ENCODE data around the gene FLRT1. TPM values are rescaled to one million over a fixed set of nuclear protein-coding genes. Genes with fewer than 3 reads are reported as not detected.
A peak's percentile ranks its signal among the peaks of the same experiment; 100 is the strongest.

The FLRT1 gene
- total RNA-seq, 4 donors from 2014 or later: not detected

DNA sequence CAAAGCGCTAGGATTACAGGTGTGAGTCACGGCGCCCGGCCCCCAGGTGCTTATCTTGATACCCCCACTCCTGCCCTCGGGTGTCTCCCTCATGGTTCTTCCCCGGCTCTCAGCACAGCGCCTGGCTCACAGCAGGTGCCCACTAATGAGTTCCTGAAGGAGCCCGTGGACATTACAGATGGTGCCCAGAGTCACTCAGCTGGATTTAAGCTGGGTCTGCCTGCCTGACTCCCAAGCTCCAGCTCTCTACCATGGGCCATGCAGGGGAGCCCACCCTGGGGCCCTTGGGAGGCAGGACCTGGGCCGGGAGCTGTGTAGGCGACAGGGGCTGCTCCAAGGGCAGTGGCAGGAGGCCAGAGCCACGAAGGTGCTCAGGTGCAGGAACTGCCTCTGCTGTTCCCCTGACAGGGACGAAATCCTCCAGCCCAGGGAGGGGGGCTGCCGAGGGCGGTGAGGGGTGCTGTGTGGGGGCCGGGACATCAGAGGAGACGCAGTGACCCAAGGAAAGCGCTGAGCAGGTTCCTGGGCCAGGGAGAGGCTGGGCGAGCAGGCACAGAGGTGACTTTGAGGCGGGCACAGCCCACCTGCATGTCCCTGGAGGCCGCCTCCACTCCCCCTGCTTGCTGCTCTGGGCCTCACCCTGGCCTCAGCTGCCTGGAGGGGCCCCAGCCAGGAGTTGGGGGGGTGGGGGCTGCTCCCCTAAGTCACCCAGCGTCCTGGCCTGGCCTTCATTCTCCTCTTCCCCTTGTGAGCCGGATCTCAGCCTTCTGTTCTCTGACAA, 14.6 kb upstream of the FLRT1 start:
- Histone ChIP-seq H3K27me3 (no peaks in the 10 kb centered on the region), H3K27ac (peak overlapping the region in 2 of 4 donors; percentile 20 to 50), H3K36me3 (no peaks in the 10 kb centered on the region), H3K9me3 (no peaks in the 10 kb centered on the region), H3K4me3 (no peak overlapping the region), H3K4me1 (peaks cover 25 to 31% of the 10 kb centered on the region in 2 donors)
- in situ Hi-C loops (cut with MboI; ENCODE audit: low sequenced_read_pairs in 4 of 4): no loop called here
- TF ChIP-seq, protein P1, sequence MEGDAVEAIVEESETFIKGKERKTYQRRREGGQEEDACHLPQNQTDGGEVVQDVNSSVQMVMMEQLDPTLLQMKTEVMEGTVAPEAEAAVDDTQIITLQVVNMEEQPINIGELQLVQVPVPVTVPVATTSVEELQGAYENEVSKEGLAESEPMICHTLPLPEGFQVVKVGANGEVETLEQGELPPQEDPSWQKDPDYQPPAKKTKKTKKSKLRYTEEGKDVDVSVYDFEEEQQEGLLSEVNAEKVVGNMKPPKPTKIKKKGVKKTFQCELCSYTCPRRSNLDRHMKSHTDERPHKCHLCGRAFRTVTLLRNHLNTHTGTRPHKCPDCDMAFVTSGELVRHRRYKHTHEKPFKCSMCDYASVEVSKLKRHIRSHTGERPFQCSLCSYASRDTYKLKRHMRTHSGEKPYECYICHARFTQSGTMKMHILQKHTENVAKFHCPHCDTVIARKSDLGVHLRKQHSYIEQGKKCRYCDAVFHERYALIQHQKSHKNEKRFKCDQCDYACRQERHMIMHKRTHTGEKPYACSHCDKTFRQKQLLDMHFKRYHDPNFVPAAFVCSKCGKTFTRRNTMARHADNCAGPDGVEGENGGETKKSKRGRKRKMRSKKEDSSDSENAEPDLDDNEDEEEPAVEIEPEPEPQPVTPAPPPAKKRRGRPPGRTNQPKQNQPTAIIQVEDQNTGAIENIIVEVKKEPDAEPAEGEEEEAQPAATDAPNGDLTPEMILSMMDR (IDR thresholded peaks at IDR 0.05 in 4 of 5, conservative IDR thresholded peaks at IDR 0.05 in 1 of 5): no peak
- TF ChIP-seq POLR2A (IDR thresholded peaks at IDR 0.05): no peak
- intact Hi-C loops (cut with DNase I; ENCODE audit: low total_unique reads): no loop called here
- no peak for DNase-seq
- no peak for ATAC-seq

DNA sequence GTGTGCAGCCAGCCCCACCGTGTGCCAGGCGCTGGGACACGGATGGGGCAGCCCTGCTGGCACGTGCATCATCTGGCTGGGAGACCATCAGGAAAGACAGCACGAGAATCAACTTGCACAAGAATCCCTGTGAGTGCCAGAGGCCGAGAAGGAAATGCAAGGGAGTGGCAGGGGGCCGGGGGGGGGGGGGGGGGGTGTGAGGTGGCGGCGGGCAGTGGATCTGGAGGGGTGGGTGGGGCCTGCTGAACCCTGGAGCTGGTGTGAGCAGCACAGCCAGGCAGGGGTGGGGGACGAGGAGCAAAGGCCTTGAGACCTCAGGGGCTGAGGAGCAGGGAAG, 14.0 kb upstream of the FLRT1 start:
- H3K4me1 ChIP-seq: peaks cover 25 to 31% of the 10 kb centered on the region in 2 donors
- ATAC-seq (peak; percentile 67 to 81), DNase-seq (peak; percentile 45 to 86)
- H3K27me3 ChIP-seq: no peaks in the 10 kb centered on the region
- no peaks in the 10 kb centered on the region for H3K36me3 ChIP-seq
- in situ Hi-C loops (cut with MboI; ENCODE audit: low sequenced_read_pairs in 4 of 4) (no loop called here), intact Hi-C loops (cut with DNase I; ENCODE audit: low total_unique reads) (no loop called here)
- TF ChIP-seq, protein P1 (IDR thresholded peaks at IDR 0.05 in 4 of 5, conservative IDR thresholded peaks at IDR 0.05 in 1 of 5): no peak
- no peak for TF ChIP-seq POLR2A (IDR thresholded peaks at IDR 0.05)
- H3K9me3 ChIP-seq: no peaks in the 10 kb centered on the region
- no peak overlapping the region for H3K4me3 ChIP-seq
- peak overlapping the region in 3 of 4 donors; percentile 37 to 50 (median 49) for H3K27ac ChIP-seq

DNA sequence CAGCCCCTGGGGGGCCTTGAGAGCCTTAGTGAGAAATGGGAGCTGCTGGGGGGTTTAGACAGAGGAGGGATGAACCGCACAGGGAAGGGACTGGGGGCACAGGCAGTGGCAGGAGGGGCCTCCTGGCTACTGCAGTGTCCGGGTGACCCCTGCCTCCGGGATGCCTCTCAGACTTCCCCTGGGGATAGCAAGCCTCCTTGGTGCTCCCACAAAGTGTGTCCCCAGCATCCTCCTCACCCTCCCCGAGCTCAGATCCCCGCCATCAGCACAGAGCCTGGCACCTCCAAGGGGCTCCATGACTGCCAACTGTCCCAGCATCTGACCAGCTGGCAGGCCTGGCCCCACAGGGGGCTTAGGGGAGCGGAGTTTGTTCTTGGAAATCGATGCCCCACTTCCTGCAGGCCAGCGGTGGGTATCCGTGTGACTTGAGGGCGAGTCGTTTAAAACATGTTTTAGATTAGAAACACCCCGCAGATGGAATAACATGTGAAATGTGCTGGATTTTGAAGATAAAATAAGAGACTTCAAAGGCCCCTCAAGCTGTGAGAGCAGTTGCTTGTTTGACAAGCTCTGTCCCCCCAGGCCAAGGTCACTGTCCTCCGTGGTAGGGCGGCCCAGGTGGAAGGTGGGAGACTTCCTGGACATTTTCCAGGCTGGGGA, 13.5 kb upstream of the FLRT1 start:
- no peaks in the 10 kb centered on the region for H3K9me3 ChIP-seq
- H3K4me3 ChIP-seq: no peak overlapping the region
- in situ Hi-C loops (cut with MboI; ENCODE audit: low sequenced_read_pairs in 4 of 4) (no loop called here), intact Hi-C loops (cut with DNase I; ENCODE audit: low total_unique reads) (no loop called here)
- no peaks in the 10 kb centered on the region for H3K27me3 ChIP-seq
- peak overlapping the region in 3 of 4 donors; percentile 34 to 49 (median 37) for H3K27ac ChIP-seq
- H3K4me1 ChIP-seq: peaks cover 25 to 31% of the 10 kb centered on the region in 2 donors
- TF ChIP-seq, protein P1 (IDR thresholded peaks at IDR 0.05 in 4 of 5, conservative IDR thresholded peaks at IDR 0.05 in 1 of 5): no peak
- TF ChIP-seq POLR2A (IDR thresholded peaks at IDR 0.05): no peak
- DNase-seq (no peak), ATAC-seq (peak in 1 of 2 donors; percentile 7)
- H3K36me3 ChIP-seq: no peaks in the 10 kb centered on the region

DNA sequence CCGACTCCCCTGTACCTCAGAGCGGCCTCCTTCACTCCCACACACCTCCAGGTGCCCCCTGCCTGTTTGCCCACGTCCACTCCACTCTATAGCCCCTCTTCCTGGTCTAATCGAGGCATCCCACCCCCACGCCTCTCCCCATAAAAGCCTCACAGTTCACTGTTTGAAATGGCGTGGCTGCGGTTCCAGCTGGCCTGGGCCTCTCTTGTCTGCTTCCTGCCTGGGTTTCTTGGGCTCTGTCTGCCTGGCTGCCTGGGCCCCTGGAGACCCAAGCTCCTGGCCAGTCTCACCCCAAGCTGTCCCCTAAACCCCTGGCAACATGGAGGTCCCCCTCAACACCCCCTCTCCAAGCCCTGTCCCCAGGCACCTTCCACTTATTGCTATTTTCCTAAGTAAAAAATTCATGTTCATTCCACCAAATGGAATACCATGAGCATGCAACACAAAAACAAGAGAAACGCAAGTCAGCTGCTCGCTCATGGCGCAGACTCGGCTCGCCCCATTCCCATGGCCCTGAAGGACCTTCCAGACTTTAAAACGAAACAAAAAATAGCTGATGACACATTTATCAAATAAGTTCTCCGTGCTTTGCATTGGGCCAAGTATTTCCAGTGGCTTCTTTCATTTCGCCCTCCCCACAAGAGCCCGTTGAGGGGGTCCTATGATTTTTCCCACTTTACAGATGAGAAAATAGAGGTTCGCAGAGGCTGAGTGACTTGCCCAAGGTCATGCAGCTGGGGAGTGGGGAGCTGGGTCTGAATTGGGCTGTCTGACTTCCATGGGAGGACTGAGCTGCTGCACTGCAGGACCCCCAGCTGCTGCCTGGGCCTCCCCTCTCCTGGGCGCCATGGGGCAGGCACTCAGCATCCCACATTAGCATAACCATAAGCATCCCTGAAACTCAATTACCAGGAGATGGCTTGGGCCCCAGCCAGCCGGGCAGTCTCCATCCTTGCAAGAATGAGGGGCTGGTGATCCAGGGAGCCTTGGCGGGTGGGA, 11.7 kb upstream of the FLRT1 start:
- Histone ChIP-seq H3K36me3 (no peaks in the 10 kb centered on the region), H3K4me1 (peaks cover 25 to 31% of the 10 kb centered on the region in 2 donors), H3K4me3 (no peak overlapping the region), H3K27ac (peak overlapping the region in 3 of 4 donors; percentile 41 to 51 (median 50)), H3K9me3 (no peaks in the 10 kb centered on the region), H3K27me3 (no peaks in the 10 kb centered on the region)
- in situ Hi-C loops (cut with MboI; ENCODE audit: low sequenced_read_pairs in 4 of 4): no loop called here
- no peak for TF ChIP-seq POLR2A (IDR thresholded peaks at IDR 0.05)
- TF ChIP-seq, protein P1 (IDR thresholded peaks at IDR 0.05 in 4 of 5, conservative IDR thresholded peaks at IDR 0.05 in 1 of 5): no peak
- no peak for ATAC-seq
- intact Hi-C loops (cut with DNase I; ENCODE audit: low total_unique reads): no loop called here
- DNase-seq: no peak

All from gastrocnemius medialis (tissue), 4 donors.